A673 (cell line): ENCODE results near the gene SH3BP2. TPM values are rescaled to one million over a fixed set of nuclear protein-coding genes. Genes with fewer than 3 reads are reported as not detected.

ENCODE experiments used
- BruUV-seq: library from RNA; stranded (reverse); fragments of 400-500 nt; replicated peaks from 2 replicates; lab custom pipeline; 2021; lab: Mats Ljungman, UMichigan
- CTCF ChIA-PET: fragments of 300-600 bp; sonication (Branson Sonifier 250); formaldehyde crosslinking; loops from one replicate; lab custom pipeline; 2022; ENCODE audit warnings: antibody characterized with exemption; lab: Charles Lee
- POLR2A ChIA-PET: fragments of 300-600 bp; sonication (Branson Sonifier 250); formaldehyde crosslinking; loops from one replicate; lab custom pipeline; 2022; ENCODE audit warnings: antibody characterized with exemption; ENCODE audit not compliant: low non-redundant PET; lab: Charles Lee
- DNase-seq: peaks from one replicate; pipeline ENCODE4 v3.0.0-alpha.2; 2015; ENCODE audit warnings: low spot score
- H3K27ac ChIP-seq: fragments of 200-600 bp; sonication (generic); 2 replicates; pipeline ENCODE4 v1.5.1; 2016; ENCODE audit warnings: mixed run types, low read depth, mild to moderate bottlenecking, mixed read lengths, antibody characterized with exemption, low read length; ENCODE audit not compliant: poor library complexity, severe bottlenecking
- H3K27me3 ChIP-seq: fragments of 200-600 bp; sonication (generic); replicated peaks from 2 replicates; pipeline ENCODE4 v1.6.1; 2017; ENCODE audit warnings: mixed run types, low read depth, mild to moderate bottlenecking, mixed read lengths, antibody characterized with exemption, low read length; ENCODE audit not compliant: insufficient read depth, poor library complexity
- H3K36me3 ChIP-seq: fragments of 200-600 bp; sonication (generic); 2 replicates; pipeline ENCODE4 v1.6.1; 2016; ENCODE audit warnings: mixed run types, mild to moderate bottlenecking, mixed read lengths, antibody characterized with exemption, low read length; ENCODE audit not compliant: insufficient read depth, poor library complexity, severe bottlenecking
- H3K4me1 ChIP-seq: fragments of 200-600 bp; sonication (generic); 2 replicates; pipeline ENCODE4 v1.6.1; 2017; ENCODE audit warnings: mixed run types, mild to moderate bottlenecking, mixed read lengths, antibody characterized with exemption, low read length; ENCODE audit not compliant: insufficient read depth, poor library complexity, severe bottlenecking
- H3K4me3 ChIP-seq: fragments of 200-600 bp; sonication (generic); 2 replicates; pipeline ENCODE4 v1.5.1; 2016; ENCODE audit warnings: low read depth, mixed run types, mild to moderate bottlenecking, mixed read lengths, low read length; ENCODE audit not compliant: poor library complexity, severe bottlenecking
- H3K9me3 ChIP-seq: fragments of 200-600 bp; sonication (generic); 2 replicates; pipeline ENCODE4 v1.6.1; 2016; ENCODE audit warnings: mixed run types, low read depth, mild to moderate bottlenecking, mixed read lengths, antibody characterized with exemption, low read length; ENCODE audit not compliant: poor library complexity, severe bottlenecking
- CTCF ChIP-seq: fragments of 300-800, 200-600 bp; sonication (generic); conservative IDR thresholded peaks from 2 replicates; pipeline ENCODE4 v1.5.1; 2017; ENCODE audit warnings: low read depth, mild to moderate bottlenecking, antibody characterized with exemption, low read length, moderate library complexity, mixed read lengths
- EZH2 ChIP-seq: fragments of 200-600 bp; sonication (generic); IDR thresholded peaks from 2 replicates; pipeline ENCODE4 v1.6.1; 2017; ENCODE audit warnings: borderline replicate concordance, low read depth, mild to moderate bottlenecking, mixed read lengths, antibody characterized with exemption, low read length; ENCODE audit not compliant: poor library complexity, severe bottlenecking
- intact Hi-C: fragments of 100-400 bp; cut with micrococcal nuclease; formaldehyde crosslinking; loops from one replicate; pipeline ENCODE4 v1.10.0; 2022; ENCODE audit not compliant: unreplicated experiment
- total RNA-seq: library from RNA; stranded (reverse); gene quantifications from 2 replicates; pipeline ENCODE4 v1.2.3, GENCODE V29; 2021

SH3BP2 gene
- total RNA-seq, 1 experiment from 2014 or later, result 34.4 TPM

GRCh38 chr4:2791518-2792395 is 1.1 kb upstream of the SH3BP2 start:
- intact Hi-C loops, result no loop called here
- ChIA-PET POLR2A (no interaction called here), CTCF (no interaction called here)
- no peak for TF ChIP-seq EZH2
- no peak for TF ChIP-seq CTCF
- H3K9me3 ChIP-seq, result no peaks in the 10 kb centered on the region
- no peaks in the 10 kb centered on the region for H3K27me3 ChIP-seq
- H3K27ac ChIP-seq, result no peak overlapping the region
- DNase-seq, result no peak
- BruUV-seq, result no TSS peak
- H3K36me3 ChIP-seq, result no peaks in the 10 kb centered on the region
- no peak overlapping the region for H3K4me3 ChIP-seq
- H3K4me1 ChIP-seq, result peaks cover 15% of the 10 kb centered on the region

- Histone ChIP-seq H3K9me3 (no peaks in the 10 kb centered on the region), H3K27me3 (no peaks in the 10 kb centered on the region), H3K4me1 (peaks cover 15% of the 10 kb centered on the region), H3K36me3 (no peaks in the 10 kb centered on the region), H3K4me3 (no peak overlapping the region), H3K27ac (no peak overlapping the region)
- CTCF ChIA-PET, result no interaction called here
- POLR2A ChIA-PET, result interaction anchor here (0.6 kb wide), 1 partner anchor 50 kb away, joined by 11 read pairs; no protein-coding TSS in a partner anchor
- BruUV-seq, result no TSS peak
- DNase-seq, result no peak
- no peak for TF ChIP-seq CTCF
- no peak for TF ChIP-seq EZH2
- intact Hi-C loops, result no loop called here
Measured at GRCh38 chr4:2792396-2792710, 532 bp upstream of the SH3BP2 start.

GRCh38 chr4:2793586-2794485 is 951 bp downstream of the SH3BP2 start:
- intact Hi-C loops, result no loop called here
- TF ChIP-seq EZH2 (no peak), CTCF (no peak)
- Histone ChIP-seq H3K4me3 (peak overlapping the region; percentile 50), H3K9me3 (no peaks in the 10 kb centered on the region), H3K27me3 (no peaks in the 10 kb centered on the region), H3K36me3 (no peaks in the 10 kb centered on the region), H3K27ac (no peak overlapping the region), H3K4me1 (peaks cover 24% of the 10 kb centered on the region)
- DNase-seq, result peak; percentile 42
- ChIA-PET POLR2A (interaction anchor here (0.6 kb wide), 1 partner anchor 150 kb away, joined by 4 read pairs; no protein-coding TSS in a partner anchor), CTCF (no interaction called here)
- BruUV-seq, result no TSS peak
